Fibroblast of mammary gland (primary cell): Measurements from ENCODE around the gene SNRPA.
"Not testable (repeated sequence)": the region's sequence is repeated elsewhere in the genome, so short reads cannot be mapped to it uniquely, and the experiment has no call there.

Source experiments
- DNase-seq: peaks from one replicate; pipeline ENCODE4 v3.0.0-alpha.2; 2010; ENCODE audit warnings: low read depth
- H3K4me3 ChIP-seq: 2 replicates; pipeline ENCODE4 v1.5.1; 2011; ENCODE audit warnings: low read depth, mild to moderate bottlenecking, low read length, moderate library complexity; ENCODE audit not compliant: control insufficient read depth
- CTCF ChIP-seq: conservative IDR thresholded peaks from 2 replicates; pipeline ENCODE4 v1.5.1; 2011; ENCODE audit warnings: low read depth, low read length, inconsistent platforms; ENCODE audit not compliant: control insufficient read depth, insufficient read depth

The SNRPA gene

GRCh38 chr19:40777937-40778705 is 27.1 kb downstream of the SNRPA start, which contains the start of gene RAB4B:
Gene RAB4B (plus strand): TSS chr19:40778247. CDS start chr19:40778376, 129 bp downstream.
- peak within 1 kb of the TSS; percentile 67 for H3K4me3 ChIP-seq
- no peak for TF ChIP-seq CTCF
- DNase-seq, result peak; percentile 99

GRCh38 chr19:40778706-40779284 is 27.8 kb downstream of the SNRPA start:
- DNase-seq, result peak; percentile 55
- peak overlapping the region; percentile 67 for H3K4me3 ChIP-seq
- no peak for TF ChIP-seq CTCF

DNA sequence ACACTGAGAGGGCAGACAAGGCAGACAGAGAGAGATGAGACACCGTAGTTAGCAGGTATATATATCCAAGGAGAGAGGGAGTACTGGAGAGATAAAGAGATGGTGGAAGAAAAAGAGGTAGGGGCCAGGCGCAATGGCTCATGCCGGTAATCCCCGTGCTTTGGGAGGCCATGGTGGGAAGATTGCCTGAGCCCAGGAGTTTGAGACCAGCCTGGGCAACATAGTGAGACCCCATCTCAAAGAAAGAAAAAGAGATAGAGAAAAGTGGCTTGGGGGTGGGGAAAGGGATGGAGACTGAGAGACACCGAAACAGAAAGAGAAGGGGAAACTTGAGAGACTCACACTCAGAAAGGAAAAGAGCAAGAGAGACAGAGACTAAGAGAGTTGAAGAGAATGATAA is 29.6 kb downstream of the SNRPA start:
- DNase-seq, result no peak
- no peak for TF ChIP-seq CTCF
- no peak overlapping the region for H3K4me3 ChIP-seq

DNA sequence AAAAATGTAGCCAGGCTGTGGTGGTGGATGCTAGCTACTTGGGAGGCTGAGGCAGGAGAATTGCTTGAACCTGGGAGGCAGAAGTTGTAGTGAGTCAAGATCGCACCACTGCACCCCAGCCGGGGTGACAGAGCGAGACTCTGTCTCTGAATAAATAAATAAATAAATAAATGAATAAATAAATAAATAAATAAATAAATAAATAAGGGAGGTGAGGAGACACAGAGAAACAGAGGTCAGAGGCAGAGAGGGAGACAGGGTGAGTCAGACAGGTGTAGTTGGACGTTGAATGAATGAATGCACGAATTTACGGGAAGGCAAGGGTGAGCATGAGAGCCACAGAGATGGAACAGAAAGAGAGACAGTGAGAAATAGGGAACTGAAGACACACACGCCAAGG is 30.1 kb downstream of the SNRPA start:
- TF ChIP-seq CTCF, result no peak
- no peak overlapping the region for H3K4me3 ChIP-seq
- no peak for DNase-seq

DNA sequence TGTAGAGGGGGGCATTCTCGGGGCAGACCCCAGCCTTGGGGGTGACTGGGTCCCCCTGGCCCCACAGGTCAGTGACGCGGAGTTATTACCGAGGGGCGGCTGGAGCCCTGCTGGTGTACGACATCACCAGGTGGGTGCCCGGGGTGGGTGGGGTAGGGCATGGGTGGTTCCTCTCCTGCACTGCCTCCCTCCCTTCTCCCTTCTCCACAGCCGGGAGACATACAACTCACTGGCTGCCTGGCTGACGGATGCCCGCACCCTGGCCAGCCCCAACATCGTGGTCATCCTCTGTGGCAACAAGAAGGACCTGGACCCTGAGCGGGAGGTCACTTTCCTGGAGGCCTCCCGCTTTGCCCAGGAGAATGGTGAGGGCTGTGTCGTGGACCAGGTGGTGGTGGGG is 32.7 kb downstream of the SNRPA start:
- TF ChIP-seq CTCF, result no peak
- no peak for DNase-seq

DNA sequence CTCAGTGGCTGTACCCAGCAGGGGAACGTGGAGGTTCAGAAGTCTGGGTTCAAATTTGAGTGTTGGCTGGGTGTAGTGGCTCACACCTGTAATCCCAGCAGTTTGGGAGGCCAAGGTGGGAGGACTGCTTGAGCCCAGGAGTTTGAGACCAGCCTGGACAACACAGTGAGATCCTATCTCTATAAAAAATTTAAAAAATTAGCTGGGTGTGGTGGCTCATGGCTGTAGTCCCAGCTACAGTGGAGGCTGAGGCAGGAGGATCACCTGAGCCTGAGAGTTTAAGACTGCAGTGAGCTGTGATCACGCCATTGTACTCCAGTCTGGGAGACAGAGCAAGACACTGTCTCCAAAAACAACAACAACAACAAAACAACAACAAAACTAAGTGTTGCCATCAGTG is 33.1 kb downstream of the SNRPA start:
- H3K4me3 ChIP-seq, DNase-seq: not testable (repeated sequence)

More for the DNA sequence above, 32.7 kb downstream of the SNRPA start:
- H3K4me3 ChIP-seq, result no peak overlapping the region

DNA sequence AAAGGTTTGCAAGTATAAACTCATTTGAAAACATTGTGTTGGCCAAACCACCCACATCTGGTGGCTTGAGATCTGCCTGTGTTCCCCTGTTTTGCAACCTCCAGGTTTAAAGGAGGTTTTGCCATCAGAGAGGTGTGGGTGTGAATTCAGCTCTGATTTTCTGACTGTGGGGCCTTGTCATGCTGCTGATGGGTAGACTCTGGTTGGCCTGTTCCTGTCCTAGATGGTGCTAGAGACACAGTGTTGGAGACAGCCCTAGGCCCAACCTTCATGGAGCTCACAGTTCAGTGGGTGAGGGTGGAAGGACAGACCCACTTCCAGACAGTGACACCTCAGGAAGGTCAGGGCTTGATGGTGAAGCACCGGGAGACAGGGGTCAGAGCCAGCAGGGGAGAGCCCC is 34.5 kb downstream of the SNRPA start:
- no peak overlapping the region for H3K4me3 ChIP-seq
- no peak for TF ChIP-seq CTCF
- no peak for DNase-seq
